Stimulated activated CD4-positive, alpha-beta T cell treated with anti-CD3 and anti-CD28 coated beads, Interleukin-4, amount 100 ng/mL, for 1 hour (primary cell): ENCODE results near the gene CDYL2.

Source experiments
- DNase-seq: peaks from one replicate; pipeline ENCODE4 v3.0.0-alpha.2; 2020

The CDYL2 gene

GRCh38 chr16:80616362-80616761, 188.0 kb downstream of the CDYL2 start:
- DNase-seq: no peak

GRCh38 chr16:80615735-80616134, 188.7 kb downstream of the CDYL2 start:
- DNase-seq: no peak

- DNase-seq: no peak
These were observed 189.3 kb downstream of the CDYL2 start for GRCh38 chr16:80614908-80615671.

GRCh38 chr16:80612461-80613017, 191.9 kb downstream of the CDYL2 start:
- no peak for DNase-seq

- no peak for DNase-seq
These were observed 192.5 kb downstream of the CDYL2 start for GRCh38 chr16:80611930-80612327.

- DNase-seq: no peak
These were observed 193.0 kb downstream of the CDYL2 start for GRCh38 chr16:80611171-80611929.

- no peak for DNase-seq
These were observed 193.8 kb downstream of the CDYL2 start for GRCh38 chr16:80610481-80611156.

- DNase-seq: no peak
These were observed 195.5 kb downstream of the CDYL2 start for GRCh38 chr16:80608946-80609345.

- DNase-seq: no peak
These were observed 197.2 kb downstream of the CDYL2 start for GRCh38 chr16:80607204-80607603.

GRCh38 chr16:80606221-80606766, 198.1 kb downstream of the CDYL2 start:
- no peak for DNase-seq

- DNase-seq: no peak
These were observed 199.6 kb downstream of the CDYL2 start for GRCh38 chr16:80604600-80605355.

GRCh38 chr16:80602894-80603293, 201.5 kb downstream of the CDYL2 start:
- no peak for DNase-seq

- no peak for DNase-seq
These were observed 203.2 kb downstream of the CDYL2 start for GRCh38 chr16:80601182-80601581.

- no peak for DNase-seq
These were observed 204.9 kb downstream of the CDYL2 start for GRCh38 chr16:80599466-80599865.

- no peak for DNase-seq
These were observed 207.7 kb downstream of the CDYL2 start for GRCh38 chr16:80596507-80597207.

GRCh38 chr16:80594756-80595155, 209.6 kb downstream of the CDYL2 start:
- DNase-seq: no peak

GRCh38 chr16:80592273-80592672, 212.1 kb downstream of the CDYL2 start:
- no peak for DNase-seq

- no peak for DNase-seq
These were observed 213.1 kb downstream of the CDYL2 start for GRCh38 chr16:80591071-80591915.

GRCh38 chr16:80587071-80587470, 217.3 kb downstream of the CDYL2 start:
- no peak for DNase-seq

- no peak for DNase-seq
These were observed 217.9 kb downstream of the CDYL2 start for GRCh38 chr16:80586476-80586875.

GRCh38 chr16:80585764-80586163, 218.6 kb downstream of the CDYL2 start:
- DNase-seq: no peak
